Large intestine (tissue), 3 donors: ENCODE measurements around the gene TMEM129. TPM values are rescaled to one million over a fixed set of nuclear protein-coding genes. Genes with fewer than 3 reads are reported as not detected.

Experiments used
- DNase-seq, 2 donors: peaks; one replicate each; pipeline versions ENCODE4 v3.0.0 to v3.0.0-alpha.2; 2013
- H3K27ac ChIP-seq: one replicate; pipeline ENCODE4 v1.5.1; 2013; ENCODE audit warnings: low read length
- H3K27me3 ChIP-seq: 2 replicates; pipeline ENCODE4 v1.6.1; 2013; ENCODE audit warnings: low read length; ENCODE audit not compliant: control insufficient read depth, insufficient read depth
- H3K36me3 ChIP-seq: 2 replicates; pipeline ENCODE4 v1.6.1; 2013; ENCODE audit warnings: low read length; ENCODE audit not compliant: control insufficient read depth, insufficient read depth
- H3K4me1 ChIP-seq: one replicate; pipeline ENCODE4 v1.6.1; 2013; ENCODE audit warnings: low read length; ENCODE audit not compliant: control insufficient read depth, insufficient read depth
- H3K4me3 ChIP-seq: one replicate; pipeline ENCODE4 v1.5.1; 2013; ENCODE audit warnings: low read length
- H3K9me3 ChIP-seq: one replicate; pipeline ENCODE4 v1.6.1; 2013; ENCODE audit warnings: mild to moderate bottlenecking, low read depth, low read length, moderate library complexity; ENCODE audit not compliant: control insufficient read depth
- WGBS: methylation state at CpG from one replicate; pipeline ENCODE4 v1.1.5; 2013; ENCODE audit warnings: low lambda C conversion rate; ENCODE audit not compliant: insufficient coverage; 5-methylcytosine and 5-hydroxymethylcytosine counted together
- polyA plus RNA-seq: library from polyadenylated mRNA; unstranded; fragments of 120-200 nt; gene quantifications from one replicate; pipeline ENCODE4 v1.2.1, GENCODE V29; 2013

TMEM129 gene
- polyA plus RNA-seq, 1 donor: 29.5 TPM

DNA sequence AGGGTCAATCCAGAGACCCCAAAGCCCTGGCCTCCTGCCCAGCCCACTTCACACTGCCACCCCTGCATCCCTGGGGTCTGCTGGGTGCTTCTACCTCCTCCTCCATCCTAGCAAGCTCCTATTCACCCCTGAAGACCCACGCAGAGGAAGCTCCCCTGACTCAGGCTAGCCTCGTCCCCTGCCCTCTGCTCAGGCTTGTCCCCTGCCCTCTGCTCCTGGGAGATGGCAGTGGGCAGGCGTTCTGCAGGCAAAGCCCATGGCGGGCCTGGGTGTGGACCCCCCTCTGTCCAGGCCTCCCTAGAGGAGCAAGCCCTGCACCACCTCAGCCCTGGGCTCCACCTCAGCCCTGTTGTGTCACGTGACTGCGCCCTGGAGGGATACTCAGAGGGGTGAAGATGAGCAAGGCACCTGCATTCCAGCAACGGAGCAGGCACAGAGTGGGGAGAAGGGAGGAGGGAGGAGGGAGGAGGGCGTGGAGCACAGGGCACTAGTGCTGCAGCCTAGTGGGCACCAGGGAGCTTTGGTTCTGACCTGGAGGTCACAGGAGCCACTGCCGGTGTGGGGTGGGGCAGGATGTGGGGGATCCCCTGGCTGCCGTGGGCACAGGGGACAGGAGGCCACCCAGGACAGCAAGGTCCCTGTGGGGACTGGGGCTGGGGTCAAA is 44.4 kb upstream of the TMEM129 start:
- Histone ChIP-seq H3K27ac (no peak overlapping the region), H3K9me3 (no peaks in the 10 kb centered on the region), H3K4me1 (peaks cover 47% of the 10 kb centered on the region), H3K27me3 (peaks cover 4% of the 10 kb centered on the region), H3K4me3 (no peak overlapping the region), H3K36me3 (no peaks in the 10 kb centered on the region)
- no CpG with 5 or more reads among the region's 10 CpGs for WGBS
- no peak for DNase-seq

DNA sequence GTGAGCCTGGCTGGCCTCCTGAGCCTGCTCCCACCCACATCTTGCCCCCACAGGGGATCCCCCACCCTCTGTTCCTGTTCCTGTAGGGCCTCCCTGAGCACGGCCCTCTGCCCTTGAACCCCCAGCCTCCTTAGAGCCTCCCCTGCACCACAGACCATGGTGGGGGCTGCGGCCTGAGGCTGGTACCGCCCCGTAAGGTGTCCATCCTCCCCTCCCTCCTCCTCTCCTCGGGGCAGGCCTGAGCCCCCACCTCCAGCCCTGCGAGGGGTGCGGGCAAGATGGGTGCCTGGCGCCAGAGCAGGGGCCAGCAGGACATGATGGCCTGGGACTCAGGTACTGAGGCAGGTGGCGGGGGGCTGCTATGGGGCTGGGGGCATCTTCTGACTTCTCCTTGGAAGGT is 43.5 kb upstream of the TMEM129 start:
- Histone ChIP-seq H3K4me3 (no peak overlapping the region), H3K9me3 (no peaks in the 10 kb centered on the region), H3K4me1 (peaks cover 40% of the 10 kb centered on the region), H3K27me3 (peaks cover 4% of the 10 kb centered on the region), H3K27ac (no peak overlapping the region), H3K36me3 (no peaks in the 10 kb centered on the region)
- no CpG with 5 or more reads among the region's 9 CpGs for WGBS
- DNase-seq: no peak

DNA sequence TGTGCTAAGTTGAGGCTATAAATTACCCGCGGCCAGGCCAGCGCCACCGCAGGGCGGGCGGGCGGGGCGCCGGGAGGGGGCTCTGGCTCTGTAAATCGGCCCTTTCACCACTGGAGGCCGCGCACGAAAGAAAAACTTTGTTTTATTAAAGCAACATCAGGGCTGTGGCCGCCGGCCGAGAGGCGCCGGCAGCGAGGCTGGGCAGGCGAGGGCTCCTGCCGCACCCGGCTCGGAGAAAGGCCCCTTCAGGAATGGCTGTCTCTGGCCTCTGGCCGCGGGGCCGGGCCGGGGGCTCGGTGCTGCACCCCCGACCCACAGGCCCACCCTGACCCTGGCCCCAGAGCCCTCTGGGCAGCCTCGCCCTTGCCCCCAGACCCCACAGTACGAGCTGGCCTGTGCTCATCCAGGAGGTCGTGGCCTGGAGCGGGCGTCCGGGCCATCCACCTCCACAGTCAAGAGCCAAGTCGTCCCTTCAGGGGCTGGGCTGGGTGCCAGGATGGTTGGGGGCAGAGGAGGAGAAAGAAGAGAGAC is 42.5 kb upstream of the TMEM129 start:
- H3K9me3 ChIP-seq: no peaks in the 10 kb centered on the region
- peaks cover 4% of the 10 kb centered on the region for H3K27me3 ChIP-seq
- H3K4me1 ChIP-seq: peaks cover 29% of the 10 kb centered on the region
- H3K4me3 ChIP-seq: no peak overlapping the region
- H3K27ac ChIP-seq: no peak overlapping the region
- no CpG with 5 or more reads among the region's 36 CpGs for WGBS
- DNase-seq: peak in 1 of 2 donors; percentile 59
- no peaks in the 10 kb centered on the region for H3K36me3 ChIP-seq

DNA sequence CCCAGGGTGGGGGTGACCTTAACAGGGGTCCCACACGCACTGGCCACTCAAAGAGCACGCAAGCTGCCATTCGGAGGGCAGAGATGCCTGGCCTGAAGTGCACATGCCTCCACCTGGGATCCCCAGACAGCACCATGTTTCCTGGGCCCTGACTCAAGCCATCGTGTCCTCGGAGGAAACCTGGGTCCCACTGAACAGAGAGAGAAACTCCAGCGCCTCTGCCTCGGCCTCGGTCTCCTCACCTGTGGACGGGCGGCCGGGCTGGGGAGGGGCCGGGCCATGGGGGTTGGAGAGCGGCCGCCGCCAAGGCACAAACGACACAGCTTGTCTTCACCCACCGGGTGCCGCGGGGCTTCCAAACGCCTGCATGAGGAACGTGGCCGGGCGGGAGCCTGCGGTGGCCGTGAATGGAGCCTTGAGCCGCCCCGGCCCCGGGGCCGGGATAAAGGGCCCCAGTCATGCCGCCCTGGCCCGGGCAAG is 42.0 kb upstream of the TMEM129 start:
- no CpG with 5 or more reads among the region's 31 CpGs for WGBS
- H3K27ac ChIP-seq: no peak overlapping the region
- H3K36me3 ChIP-seq: no peaks in the 10 kb centered on the region
- peaks cover 24% of the 10 kb centered on the region for H3K4me1 ChIP-seq
- no peak overlapping the region for H3K4me3 ChIP-seq
- H3K9me3 ChIP-seq: no peaks in the 10 kb centered on the region
- no peak for DNase-seq
- peaks cover 1% of the 10 kb centered on the region for H3K27me3 ChIP-seq

DNA sequence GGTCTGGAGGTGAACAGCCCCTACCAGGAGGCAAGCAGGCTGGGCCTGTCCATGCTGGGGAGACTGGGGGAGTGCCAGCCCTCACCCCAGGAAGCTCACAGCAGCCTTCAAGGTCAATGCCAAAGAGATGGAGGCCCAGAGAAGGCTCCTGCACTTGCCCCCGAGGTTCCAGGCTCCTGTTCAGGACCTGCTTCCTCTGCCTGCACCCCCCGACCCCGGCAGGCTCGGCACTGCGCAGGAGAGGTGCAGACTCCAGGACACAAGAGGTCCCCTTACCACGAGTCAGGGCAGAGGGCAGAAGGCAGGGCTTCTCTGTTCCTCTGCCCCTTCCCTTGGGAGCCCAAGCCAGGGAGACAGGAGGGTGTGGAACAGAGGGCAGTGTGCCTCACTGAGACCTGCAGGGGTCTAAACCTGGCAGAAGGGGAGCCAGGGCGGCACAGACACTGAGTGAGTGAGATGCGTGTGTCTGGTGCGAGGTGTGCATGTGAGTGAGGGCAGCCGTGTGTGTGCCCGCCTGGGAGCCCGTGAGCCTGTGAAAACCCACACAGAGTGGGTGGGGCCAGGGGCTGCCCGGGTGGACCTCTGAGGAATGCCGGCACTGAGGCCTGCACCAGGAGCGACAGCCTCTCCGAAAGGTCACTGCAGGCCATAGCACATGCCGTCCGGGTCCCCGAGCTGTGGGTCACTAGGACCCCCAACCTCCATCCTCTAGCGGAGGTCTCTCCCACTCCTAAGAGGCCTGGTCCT is 41.3 kb upstream of the TMEM129 start:
- H3K27me3 ChIP-seq: no peaks in the 10 kb centered on the region
- H3K9me3 ChIP-seq: no peaks in the 10 kb centered on the region
- 100% methylated on average over 1 of the region's 20 CpGs for WGBS

DNA sequence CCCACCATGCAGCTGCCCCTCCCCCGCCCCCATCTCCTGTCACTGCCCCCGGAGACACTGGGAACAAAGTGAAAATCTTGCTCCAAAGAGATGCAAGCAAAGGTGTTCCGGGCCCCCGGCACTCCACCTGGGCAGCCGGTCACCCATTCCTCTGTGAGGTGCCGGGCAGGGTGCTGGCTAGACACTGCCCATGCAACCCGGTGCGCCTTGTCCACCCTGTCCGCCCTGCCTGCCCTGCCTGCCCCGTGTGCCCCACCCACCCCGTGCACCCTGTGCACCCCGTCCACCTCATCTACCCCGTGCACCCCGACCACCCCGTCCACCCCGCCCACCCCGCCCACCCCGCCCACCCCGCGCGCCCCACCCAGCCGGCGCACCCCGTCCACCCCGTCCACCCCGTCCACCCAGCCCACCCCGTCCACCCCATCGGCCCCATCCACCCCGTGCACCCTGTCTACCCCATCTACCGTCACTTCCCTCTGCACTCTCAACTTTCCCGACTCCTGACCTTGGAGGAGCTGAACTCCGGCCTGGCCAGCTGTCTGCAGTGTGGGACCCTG is 40.1 kb upstream of the TMEM129 start:
- no CpG with 5 or more reads among the region's 32 CpGs for WGBS
- no peaks in the 10 kb centered on the region for H3K27me3 ChIP-seq
- H3K4me1 ChIP-seq: peaks cover 15% of the 10 kb centered on the region
- no peak for DNase-seq
- no peak overlapping the region for H3K27ac ChIP-seq
- H3K9me3 ChIP-seq: no peaks in the 10 kb centered on the region
- H3K36me3 ChIP-seq: no peaks in the 10 kb centered on the region
- no peak overlapping the region for H3K4me3 ChIP-seq

More for the DNA sequence above, 41.3 kb upstream of the TMEM129 start:
- Histone ChIP-seq H3K4me3 (no peak overlapping the region), H3K36me3 (no peaks in the 10 kb centered on the region), H3K27ac (no peak overlapping the region), H3K4me1 (peaks cover 22% of the 10 kb centered on the region)
- DNase-seq: no peak

DNA sequence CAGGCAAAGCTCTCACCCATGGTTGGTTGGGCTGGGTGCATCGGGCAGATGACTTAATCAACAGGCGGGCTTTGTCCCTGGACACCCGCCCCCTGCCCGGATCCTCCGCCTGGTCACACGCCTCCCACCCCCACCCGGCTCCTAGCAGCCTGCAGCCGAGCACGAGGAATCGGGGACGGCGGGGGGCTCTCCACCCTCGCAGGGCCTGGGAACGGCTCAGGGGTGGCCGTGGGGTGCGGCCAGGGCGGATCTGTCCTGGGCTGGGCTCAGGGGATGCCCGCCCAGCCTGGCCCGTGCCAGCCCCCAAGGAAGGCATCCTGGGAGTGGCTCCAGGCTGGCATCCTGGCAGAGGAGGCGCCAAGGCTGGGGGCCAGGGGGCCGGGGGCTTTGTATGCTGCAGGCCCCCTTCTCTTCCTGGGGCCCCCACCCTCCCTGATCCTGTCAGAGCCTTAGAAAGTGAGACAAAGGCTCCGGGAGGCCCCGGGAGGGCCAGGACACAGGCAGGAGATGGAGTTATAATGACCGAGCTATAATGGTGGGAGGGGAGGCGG is 39.5 kb upstream of the TMEM129 start:
- no peak for DNase-seq
- Histone ChIP-seq H3K27ac (no peak overlapping the region), H3K27me3 (no peaks in the 10 kb centered on the region), H3K36me3 (no peaks in the 10 kb centered on the region), H3K4me1 (peaks cover 10% of the 10 kb centered on the region), H3K4me3 (no peak overlapping the region), H3K9me3 (no peaks in the 10 kb centered on the region)
- no CpG with 5 or more reads among the region's 25 CpGs for WGBS

DNA sequence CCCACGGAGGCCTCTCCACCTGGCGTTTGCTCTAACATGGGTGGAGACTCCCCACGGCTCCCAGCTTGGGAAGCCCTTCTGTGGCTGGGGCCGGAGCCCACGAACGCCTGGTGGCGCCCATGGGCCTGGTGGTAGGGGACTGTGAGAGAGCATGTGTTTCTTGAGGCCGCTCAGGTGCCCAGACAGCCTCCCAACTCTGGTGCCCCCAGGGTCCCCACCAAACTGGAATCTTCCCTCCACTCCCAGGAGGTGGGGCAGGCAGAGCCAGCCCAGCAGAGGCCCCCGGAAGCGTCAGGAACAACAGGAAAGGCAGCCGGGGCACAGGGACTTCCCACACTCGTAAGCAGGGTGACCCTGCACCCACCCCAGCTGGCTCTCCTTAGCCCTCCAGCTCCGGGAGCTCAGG is 38.7 kb upstream of the TMEM129 start:
- Histone ChIP-seq H3K27me3 (no peaks in the 10 kb centered on the region), H3K27ac (no peak overlapping the region), H3K36me3 (no peaks in the 10 kb centered on the region), H3K4me3 (no peak overlapping the region), H3K9me3 (no peaks in the 10 kb centered on the region), H3K4me1 (peaks cover 10% of the 10 kb centered on the region)
- DNase-seq: no peak
- WGBS: no CpG with 5 or more reads among the region's 13 CpGs

DNA sequence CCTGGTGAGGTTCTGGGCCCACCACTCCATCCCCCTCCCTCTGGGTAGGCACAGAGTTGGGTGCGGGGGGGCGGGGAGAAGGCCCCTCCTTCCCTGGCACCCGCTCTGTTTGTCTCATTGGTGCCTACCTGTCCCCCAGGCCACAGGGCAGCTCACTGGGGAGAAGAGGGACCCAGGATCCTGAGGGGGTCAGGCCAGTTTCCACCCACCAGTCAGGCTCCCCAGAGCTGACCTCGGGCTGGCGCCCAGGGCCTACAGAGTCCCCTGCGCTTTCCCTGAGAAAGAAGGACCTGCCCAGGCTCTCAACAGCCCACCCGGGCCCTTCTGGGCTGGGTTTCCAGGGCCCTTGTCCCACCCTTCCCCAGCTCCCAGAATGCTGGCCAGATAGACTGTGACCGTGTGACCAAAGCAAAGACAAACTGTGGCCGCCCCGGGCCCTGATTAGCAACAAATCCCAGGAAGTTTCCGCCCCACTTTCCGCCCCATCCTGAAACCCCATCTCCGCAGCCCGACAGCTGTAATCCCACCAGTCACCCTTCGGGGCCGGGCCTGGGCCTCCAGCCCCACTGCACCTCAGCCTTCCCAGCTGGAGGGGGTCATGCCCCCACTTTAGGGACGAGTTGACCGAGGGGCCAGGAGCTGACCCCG is 38.2 kb upstream of the TMEM129 start:
- no CpG with 5 or more reads among the region's 19 CpGs for WGBS
- no peaks in the 10 kb centered on the region for H3K27me3 ChIP-seq

More for the DNA sequence above, 38.2 kb upstream of the TMEM129 start:
- no peaks in the 10 kb centered on the region for H3K36me3 ChIP-seq
- DNase-seq: no peak
- no peak overlapping the region for H3K4me3 ChIP-seq
- H3K27ac ChIP-seq: no peak overlapping the region
- H3K4me1 ChIP-seq: peaks cover 15% of the 10 kb centered on the region
- H3K9me3 ChIP-seq: no peaks in the 10 kb centered on the region
